Cerebellar nuclear complex (tissue), 1 donor: Measurements from ENCODE around the gene LCE2C.

ENCODE experiments used
- DNase-seq, 2 experiments: peaks; one replicate each; lab custom pipeline; 2025; lab: John Stamatoyannopoulos, UW

Gene LCE2C

DNA sequence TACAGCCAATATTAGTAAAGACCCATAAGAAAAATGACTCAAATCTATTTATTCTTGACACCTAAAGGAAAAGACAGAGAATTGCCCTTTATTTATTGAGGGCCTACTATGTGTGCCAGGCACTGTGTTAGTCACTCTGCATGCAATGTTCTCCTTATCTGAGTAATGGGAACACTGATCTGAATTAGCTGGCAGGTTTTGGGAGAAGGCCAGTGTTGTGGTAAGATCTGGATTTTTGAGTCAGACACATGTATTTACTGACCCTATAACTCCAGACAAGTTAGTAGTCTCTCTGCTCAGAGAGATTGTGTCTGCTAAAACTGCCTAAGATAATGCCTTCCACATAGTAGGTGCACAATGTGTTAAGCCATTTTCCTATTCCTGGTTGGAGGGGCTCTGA is 50.2 kb downstream of the LCE2C start:
- DNase-seq = no peak
